NCI-H2227 treated with DMSO at 0.1 percent for 48 hours (cell line): ENCODE data around the gene CTDSP2.
"Not testable (repeated sequence)": the region's sequence is repeated elsewhere in the genome, so short reads cannot be mapped to it uniquely, and the experiment has no call there.

ENCODE experiments used
- DNase-seq: peaks from one replicate; lab custom pipeline; 2025; lab: John Stamatoyannopoulos, UW

The CTDSP2 gene

DNA sequence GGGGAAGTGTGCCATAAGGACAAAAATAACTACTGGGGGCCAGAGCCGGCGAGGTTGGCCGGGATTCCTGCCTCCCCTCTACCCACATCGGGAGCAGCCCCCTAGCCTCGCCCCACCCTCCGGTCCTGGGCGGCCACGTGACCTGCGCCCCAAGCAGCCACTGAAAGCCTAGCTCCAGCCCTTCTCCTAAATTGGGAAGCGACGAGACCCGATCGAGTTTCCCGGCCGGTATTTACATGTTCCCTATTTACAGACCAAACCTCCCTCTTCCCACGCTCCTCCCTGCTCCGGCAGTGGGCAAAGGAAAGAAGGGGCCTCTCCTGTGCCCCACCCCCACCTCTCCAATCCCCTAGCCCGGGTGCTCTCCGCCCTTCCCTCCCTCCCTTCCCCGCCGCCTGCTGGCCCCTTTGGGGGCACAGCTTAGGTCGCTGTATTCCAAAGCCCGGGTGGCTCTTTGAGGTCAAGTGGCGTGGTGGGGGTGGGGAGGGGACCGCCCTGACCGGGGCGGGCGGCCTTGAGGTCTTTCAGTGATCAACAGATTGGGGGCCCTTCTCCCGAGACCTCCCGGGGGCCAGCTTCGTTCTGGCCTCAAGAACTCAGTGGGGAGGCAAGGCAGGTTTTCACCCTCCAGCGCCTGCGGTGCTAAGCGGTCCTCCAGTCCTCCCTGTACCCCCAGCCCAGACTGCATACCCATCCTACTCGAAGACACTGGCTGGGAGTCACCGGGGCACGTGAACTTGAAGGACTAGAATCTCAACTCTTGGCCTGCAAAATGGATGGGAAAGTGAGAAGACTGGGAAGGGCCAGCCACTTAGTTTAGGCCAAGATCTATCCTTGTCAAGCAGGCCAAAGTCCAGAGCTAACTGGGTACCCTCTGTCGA lies 6.3 kb upstream of the CTDSP2 start:
- peak; percentile 16 for DNase-seq

DNA sequence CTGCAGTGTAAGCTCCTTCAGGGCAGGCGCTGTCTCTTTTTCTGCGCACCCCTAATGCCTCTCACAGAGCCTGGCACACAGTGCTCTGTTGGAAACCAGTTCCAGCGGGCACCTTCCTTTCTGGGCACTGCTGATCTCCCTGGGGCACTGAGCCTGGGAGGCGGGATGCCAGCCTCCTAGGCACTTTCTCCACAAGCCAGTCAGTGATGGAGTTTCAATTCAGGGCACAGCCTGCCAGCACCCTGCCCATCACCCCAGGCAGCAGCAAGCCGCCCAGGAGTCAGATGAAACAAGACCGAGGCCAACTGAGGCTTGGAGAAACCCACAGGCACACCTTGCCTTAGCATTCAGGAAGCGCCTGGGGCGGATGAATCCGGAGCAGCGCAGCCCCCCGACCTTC lies 5.7 kb upstream of the CTDSP2 start:
- no peak for DNase-seq

DNA sequence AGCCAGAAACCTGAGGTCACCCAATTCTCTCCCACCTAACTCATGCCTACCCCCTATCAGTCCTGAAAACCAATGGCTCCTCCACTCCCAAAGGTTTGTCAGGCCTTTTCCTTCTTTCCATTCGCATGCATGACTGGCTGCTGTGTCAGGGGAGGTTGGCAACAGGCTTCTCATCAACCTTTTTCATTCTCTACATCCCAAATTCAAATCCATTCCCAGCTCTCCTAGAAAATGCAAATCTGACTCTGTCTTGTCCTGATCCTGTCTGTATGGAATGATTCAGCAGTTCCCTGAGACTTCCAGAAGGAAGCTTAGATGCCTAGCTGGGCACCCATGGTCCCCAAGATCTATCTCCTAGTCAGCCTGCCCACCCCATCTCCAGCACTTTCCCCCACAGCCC lies 5.0 kb upstream of the CTDSP2 start:
- no peak for DNase-seq

DNA sequence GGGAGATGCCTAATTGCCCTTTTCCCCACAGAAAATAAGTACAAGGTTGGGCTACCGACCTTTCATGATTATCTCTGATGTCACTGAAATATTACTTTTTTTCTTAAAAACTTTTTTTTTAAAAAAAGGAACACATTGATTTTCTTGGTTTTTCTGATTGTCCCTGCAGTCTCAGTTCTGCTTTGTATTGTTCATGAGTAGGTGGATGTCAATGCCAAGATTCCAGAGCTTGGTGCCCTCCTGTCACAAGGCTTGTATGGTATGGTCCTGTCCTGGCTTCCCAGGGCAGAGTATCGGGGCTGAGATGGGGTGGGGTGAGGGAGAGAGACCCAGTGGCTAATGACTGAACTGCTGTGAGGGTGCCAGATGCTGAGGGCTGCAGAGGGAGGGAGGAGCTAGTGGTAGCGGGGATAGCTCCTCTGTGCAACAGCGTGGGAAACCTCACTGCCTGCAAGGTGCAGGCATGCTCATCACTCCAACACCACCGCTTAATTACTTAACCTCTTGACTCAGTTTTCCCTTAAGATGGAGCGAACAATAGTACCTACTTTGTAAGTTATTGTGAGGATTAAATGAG lies 4.4 kb upstream of the CTDSP2 start:
- no peak for DNase-seq

DNA sequence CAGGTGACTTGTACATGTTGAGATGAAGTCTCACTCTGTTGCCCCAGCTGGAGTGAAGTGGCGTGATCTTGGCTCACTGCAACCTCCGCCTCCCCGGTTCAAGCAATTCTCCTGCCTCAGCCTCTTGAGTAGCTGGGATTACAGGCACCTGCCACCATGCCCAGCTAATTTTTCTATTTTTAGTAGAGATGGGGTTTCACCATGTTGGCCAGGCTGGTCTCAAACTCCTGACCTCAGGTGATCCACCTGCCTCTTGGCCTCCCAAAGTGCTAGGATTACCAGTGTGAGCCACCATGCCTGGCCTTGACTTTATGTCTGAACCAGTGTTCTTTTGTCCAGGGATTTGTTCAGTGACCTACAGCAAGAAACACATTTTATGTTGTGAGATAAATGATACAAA lies 2.9 kb upstream of the CTDSP2 start:
- not testable (repeated sequence) for DNase-seq

DNA sequence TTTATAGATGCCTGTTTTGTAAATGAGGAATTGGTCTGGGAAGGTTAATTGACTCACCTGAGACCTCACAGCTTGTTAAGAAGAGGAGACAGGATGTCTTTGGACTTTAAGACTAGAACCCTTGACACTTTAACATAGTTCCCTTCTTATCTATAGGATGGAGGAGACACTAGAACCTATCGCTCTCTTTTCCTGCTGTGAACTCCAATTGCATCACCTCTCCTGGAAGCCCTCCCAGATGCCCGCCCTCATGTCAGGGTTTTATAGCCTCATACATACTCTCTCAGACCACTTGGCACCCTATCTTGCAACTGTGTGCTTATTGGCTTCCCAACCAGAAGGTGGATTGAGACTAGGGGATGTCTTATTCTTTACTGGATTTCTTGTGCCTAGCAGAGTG lies 2.5 kb upstream of the CTDSP2 start:
- DNase-seq: no peak

DNA sequence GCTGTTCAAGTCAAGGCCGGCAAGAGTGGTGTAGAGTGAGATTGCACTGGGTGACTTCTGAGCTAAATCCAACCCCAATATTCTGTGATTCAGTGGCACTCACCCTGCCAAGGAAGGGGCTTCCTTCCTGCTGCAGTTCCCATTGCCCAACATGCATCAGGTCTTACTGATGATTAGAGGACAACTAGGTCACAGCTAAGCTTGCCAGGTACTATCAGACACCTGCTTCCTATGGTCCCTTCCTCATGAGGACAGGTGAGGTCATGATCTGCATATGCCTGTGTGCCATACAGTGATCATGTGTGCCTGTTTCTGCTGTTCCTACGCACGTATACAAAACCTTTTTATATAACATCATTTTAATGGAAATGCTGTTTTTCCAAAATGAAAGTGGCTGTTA lies 1.7 kb upstream of the CTDSP2 start:
- no peak for DNase-seq

DNA sequence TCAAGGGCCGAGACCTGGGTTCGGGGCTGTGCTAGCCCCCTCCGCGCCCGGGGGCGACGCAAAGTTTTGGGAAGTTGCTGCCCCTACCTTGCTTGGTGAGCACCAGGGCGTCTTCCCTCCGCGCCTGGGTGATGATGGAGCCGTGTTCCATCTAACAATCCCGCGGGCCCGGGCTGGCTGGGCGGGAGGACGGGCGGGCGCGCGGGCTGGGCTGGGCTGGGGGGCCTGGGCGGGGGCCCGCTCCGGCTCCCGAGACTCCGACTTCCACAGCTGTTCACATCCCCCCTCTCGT lies 298 bp downstream of the CTDSP2 start:
- DNase-seq: no peak

DNA sequence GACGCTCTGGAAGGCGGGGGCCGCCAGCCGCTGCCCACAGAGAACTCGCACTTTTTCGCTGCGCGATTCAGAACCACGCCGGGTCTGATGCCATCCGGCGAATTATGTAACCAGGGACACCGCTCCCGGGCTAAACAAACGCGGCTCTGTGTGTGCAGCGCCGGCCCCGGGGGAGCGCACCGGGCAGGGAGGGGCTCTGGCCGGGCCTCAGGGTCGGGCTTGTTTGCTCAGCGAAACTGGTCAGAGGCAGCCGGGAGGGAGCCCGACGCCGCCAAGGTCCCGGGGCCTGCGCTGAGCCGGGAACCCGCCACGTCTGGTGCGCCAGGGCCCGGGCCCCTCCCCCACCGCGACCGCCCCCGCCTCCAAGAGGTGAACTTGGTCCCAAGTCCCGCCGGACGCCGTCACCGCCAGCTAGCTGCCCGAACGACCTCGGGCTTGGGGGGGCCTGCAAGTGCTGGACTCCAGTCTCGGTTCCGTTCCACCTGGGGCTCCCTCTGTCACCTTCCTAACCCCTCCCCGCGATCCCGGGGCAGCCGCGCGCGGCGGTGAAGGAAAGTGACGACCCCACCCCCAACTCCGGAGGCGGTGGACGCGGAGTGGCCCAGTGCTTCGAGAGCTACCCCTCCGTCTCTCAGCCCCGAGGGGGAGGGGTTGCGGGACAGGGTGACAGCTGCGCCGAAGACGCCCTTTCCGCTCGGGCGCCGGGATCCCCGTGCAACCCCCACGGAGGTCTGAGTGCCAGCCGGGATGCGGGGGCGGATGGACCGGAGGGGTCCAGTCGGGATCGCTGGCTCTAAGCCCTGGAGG lies 848 bp downstream of the CTDSP2 start:
- no peak for DNase-seq

DNA sequence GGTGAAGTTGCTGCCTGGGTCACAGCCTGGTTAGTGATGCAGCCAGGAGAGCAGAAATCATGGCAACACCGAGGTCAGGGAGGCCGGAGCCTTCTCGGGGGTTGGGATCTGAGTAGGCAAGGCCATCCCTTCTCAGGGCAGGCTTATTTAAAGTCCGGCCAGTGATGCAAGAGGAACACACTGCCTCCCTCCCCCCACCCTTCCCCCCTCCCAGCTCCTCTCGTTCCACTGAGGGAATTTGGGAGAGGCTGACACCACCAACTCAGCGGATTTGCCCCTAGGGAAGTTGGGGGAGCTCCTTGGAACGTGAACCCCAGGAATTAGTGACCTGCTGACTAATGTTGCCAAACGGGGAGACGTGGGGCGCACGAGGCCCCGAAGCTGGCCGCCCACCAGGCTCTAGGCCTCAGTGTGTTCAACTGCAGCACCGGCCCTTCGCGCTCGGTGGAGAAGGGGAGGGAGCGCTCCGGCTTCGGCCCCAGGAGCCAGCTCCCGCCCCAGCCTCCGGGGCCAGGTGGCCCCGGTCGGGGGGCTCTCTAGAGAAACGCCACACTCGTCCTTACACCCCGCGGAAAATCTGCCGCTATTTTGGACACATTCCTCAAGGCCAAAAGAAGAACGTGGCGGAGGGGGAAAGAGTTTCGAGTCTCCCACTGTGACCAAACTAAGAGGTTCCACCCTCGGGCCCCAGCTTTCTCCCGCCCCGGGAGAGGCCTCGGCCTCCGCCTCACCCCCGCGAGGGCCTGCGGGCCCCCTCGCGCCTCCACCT lies 1.6 kb downstream of the CTDSP2 start:
- no peak for DNase-seq

DNA sequence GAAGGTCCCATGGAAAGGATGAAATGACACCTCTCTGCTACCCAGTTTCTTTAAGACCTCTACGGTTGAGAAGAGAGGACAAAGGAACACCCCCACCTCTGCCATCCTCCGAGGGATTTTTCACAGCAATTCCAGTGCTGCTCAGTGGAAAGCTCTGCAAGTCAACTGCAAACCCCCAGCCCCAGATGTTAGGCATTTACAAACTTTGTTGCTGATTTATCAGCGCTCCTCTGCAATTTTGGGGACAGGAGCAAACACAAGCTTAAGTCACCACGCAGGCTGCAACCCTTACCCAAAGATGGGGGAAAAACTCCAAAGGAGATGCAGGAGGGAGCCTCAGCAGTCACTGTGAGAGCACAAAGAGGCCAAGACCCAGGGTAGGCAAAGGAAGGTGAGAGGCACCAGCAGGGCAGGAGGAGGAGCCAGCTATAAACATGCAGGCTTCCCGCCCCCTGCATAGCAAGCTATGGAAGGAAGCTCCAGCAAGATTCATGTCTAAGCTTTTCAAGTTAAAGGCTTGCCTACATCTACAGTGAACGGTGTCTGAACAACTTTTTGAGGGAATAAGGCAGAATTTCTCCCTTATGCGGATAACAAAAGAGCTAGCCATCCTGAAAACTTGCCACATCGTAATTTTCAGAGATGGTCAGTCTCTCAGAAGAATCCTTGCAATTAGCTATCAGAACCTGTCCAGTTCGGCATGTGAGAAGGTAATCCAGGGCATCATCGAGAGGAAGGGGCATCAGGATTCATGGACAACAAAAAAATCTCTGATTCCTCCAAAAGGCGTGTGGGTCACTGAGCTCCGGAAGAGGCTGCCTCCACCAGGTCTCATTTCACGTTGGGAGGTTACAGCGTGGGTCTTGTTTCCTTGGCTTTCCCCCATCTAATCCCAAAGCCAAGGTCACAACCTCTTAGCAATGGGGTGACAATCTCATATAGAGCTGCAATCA lies 3.9 kb downstream of the CTDSP2 start:
- DNase-seq: no peak

DNA sequence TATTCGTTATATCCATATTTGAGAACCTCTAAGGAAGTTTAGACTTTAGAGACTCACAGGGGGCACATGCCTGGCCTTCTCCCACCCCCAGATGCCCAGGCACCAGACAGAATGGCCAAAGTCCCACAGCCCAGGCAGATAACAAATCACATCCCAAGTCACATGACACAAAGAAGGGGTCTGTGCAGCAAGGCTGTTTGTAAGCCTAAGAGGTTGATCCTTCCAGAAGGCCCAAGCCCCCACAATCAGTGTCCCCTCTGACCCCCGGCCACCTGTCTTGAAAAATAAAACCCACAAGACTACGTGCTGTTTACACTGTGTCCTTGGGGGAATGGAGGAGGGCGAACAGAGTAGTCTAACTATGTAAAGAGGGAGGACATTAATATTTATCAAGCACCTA lies 5.1 kb downstream of the CTDSP2 start:
- no peak for DNase-seq

DNA sequence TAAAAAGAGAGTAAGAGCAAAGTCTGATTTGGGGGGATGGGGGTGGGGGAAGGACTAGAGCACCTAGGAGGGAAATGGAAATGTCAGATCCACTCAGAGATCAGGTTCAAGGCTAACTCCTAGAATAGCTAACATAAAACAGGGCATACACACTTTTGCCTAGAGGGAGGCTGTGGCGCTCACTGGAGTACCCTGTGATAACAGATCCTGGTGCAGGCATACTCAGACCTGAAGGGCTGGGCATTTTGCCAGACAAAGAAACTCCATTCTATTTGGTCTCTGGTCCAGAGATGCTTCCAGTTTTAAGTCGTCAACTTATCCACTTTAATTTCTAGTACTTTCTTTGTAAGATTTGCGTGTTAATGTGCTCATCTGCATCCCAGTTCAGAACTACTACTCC lies 5.8 kb downstream of the CTDSP2 start:
- DNase-seq: no peak

DNA sequence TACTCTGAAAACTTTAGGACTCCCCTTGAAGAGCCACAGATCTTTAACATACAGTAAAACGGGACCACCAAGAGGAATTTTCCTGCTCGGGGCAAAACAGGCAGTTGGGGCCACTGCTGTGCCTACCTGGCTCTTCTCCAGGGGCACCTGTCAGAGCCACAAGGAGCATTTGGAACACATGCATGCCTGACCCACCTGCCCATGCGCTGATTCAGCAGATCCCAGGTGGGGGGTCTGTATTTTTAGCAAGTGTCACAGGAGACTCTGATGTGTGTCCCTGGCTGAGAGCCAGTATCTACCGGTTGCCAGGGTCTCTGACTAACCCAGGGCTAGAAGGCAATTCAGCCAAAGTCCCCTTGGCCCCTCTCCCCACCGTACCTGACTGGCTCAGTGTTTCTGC lies 6.5 kb downstream of the CTDSP2 start:
- no peak for DNase-seq

DNA sequence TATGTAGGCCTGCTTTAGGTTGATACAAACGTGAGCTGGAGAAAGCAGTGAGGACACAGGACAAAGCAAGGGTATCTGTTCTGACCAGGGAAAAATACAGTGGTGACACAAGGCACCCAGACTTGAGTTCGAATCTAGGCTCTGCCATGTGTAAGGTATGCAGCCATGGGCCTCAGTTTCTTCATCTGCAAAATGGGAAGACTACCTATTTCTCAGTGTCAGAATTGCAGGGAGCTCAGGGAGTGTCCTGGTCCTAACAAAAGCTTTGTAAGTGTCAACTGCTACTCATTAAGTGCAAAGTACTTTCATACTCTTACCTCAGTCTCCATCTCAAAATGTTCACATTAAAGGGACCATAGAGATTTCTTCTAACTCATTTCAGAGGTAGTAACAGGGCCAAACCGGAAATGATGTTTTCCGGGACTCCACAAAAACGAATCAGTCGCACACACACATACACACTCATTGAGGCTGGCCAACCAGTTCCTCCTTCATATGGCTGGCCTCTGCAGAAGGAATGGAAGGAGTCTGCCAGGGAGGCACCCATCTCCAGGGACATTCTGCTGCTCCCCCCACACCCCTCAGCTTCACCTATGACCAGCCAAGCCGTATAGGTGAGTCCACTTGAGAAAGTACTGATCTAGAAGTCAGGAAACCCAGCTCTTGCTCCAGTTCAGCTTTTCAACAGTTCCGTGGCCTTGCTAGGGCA lies 7.8 kb downstream of the CTDSP2 start:
- no peak for DNase-seq

DNA sequence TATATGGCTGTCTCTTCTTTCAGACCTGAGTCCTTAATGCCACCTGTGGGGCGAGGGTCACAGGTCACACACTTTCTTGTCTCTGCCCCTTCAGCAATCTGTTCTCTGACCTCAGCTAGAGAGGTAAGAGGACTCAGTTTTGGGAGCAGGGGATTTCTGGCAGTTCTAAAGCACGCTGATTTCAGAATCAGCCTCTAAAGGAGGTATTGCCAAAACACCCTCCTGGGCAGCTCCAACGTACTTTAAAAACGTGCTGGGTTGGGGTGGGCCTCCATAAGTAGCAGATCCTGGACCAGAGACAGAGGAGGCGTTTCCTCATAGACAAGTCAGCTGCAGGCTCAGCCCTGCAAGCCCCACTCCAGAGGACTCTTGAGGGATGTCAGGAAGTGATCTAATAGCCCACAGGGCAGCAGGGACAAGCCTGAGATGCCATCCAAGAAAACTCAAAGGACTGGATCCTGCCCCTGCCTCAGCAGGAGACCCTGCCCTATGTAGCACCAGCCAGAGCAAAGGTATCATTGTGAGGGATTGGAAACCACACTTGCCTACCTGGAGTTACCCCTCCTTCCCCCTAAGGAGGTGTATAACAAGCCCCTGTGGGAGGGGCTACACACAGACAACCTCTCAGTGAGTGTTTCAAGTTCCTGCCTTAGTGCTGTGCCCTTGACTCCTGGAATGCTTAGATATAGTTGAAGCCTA lies 8.5 kb downstream of the CTDSP2 start:
- DNase-seq: no peak

DNA sequence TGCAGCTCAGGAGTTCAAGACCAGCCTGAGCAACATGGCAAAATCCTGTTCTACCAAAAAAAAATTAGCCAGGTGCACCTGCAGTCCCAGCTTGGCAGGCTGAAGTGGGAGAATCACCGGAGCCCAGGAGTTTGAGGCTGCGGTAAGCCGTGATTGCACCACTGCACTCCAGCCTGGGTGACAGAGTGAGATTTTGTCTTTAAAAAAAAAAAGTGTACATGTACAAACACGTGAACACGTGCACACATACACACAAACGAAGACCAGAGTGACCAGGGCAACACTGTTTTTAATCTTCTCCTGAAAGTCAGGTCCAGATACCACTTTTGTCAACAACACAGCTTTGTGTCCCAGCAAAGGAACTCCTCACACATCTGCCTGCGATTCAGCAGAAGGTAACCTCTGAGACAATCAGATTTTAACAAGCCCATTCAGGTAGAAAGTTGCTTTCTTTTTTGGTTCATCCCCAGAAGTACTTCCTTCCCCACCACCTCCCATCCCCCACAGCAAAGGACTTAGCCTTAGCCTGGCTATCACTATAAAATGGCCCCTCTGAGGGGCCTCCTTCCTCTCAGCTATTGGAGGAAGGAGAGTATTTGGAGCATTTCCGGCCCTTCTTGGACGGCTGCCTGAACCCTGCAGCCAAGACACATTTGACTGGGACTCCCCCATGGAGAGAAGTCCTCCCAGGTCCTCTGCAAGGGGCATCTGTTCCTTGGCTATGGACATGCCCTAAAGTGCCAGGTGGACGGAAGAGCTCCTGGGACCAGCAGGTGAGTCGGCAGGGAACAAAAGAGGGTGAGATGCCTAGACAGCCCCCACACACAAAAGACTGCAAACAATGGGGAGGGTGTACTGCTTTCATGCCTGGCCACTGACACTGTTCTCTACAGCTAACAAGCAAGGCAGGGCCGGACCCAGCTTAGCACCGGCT lies 9.8 kb downstream of the CTDSP2 start:
- no peak for DNase-seq

DNA sequence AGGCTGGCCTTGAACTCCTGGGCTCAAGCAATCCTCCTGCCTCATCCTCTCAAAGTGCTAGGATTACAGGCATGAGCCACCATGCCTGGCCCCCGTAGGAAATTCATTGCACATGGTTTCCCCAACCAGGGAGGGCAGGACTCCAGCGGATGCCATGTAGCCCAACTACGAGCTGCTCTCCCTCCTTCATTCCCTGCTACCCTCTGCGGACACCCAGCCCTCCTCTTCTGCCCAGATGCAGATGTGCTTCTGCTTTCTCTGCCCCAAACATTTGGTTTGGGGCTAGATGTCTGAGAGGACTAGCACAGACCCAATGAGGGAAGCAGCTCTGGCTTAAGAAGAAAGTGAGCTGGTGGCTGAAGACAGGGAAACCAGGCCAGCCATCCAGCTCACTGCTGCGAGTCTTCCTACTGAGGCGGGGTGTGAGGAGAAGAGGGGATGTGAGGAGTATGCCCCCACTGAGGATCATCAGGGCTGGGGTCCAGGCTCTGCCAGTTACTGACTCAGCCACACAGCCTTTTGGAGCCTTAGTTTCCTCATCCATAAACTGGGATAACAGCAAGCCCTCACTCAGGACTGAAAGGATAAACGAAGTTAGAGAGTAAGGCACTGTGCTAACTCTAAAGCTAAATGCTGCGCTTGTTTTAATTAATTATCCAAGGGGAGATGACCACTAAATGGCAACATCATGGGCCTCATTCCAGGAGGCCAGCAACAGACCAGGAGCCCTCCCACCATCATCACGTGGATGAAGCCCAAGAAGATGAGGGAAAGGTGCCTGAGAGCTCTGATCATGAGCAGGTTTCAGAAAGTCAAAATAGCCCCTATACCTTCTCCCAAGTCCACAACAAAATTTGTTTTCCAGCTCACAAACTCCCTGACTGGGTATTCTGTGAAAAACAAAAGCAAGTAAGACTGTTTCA lies 10.9 kb downstream of the CTDSP2 start:
- DNase-seq: no peak
